Fibroblast of skin of scalp (primary cell): ENCODE results near the gene FBXW7. TPM values are rescaled to one million over a fixed set of nuclear protein-coding genes. Genes with fewer than 3 reads are reported as not detected.
A peak's percentile ranks its signal among the peaks of the same experiment; 100 is the strongest.
"Not testable (repeated sequence)": the region's sequence is repeated elsewhere in the genome, so short reads cannot be mapped to it uniquely, and the experiment has no call there.

Experiments
- DNase-seq: peaks from one replicate; pipeline ENCODE4 v3.0.0-alpha.2; 2013
- polyA plus RNA-seq, 2 experiments: library from polyadenylated mRNA; unstranded; fragments of 120-200 nt; gene quantifications; one replicate each; pipeline ENCODE4 v1.2.1, GENCODE V29; 2013; ENCODE audit not compliant: insufficient read length in 2 of 2

Gene FBXW7, protein sequence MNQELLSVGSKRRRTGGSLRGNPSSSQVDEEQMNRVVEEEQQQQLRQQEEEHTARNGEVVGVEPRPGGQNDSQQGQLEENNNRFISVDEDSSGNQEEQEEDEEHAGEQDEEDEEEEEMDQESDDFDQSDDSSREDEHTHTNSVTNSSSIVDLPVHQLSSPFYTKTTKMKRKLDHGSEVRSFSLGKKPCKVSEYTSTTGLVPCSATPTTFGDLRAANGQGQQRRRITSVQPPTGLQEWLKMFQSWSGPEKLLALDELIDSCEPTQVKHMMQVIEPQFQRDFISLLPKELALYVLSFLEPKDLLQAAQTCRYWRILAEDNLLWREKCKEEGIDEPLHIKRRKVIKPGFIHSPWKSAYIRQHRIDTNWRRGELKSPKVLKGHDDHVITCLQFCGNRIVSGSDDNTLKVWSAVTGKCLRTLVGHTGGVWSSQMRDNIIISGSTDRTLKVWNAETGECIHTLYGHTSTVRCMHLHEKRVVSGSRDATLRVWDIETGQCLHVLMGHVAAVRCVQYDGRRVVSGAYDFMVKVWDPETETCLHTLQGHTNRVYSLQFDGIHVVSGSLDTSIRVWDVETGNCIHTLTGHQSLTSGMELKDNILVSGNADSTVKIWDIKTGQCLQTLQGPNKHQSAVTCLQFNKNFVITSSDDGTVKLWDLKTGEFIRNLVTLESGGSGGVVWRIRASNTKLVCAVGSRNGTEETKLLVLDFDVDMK
- 9.9 TPM for polyA plus RNA-seq (2013, experiment 1 of 2; ENCODE audit: insufficient read length)
- polyA plus RNA-seq (2013, experiment 2 of 2; ENCODE audit: insufficient read length): 10.6 TPM

DNA sequence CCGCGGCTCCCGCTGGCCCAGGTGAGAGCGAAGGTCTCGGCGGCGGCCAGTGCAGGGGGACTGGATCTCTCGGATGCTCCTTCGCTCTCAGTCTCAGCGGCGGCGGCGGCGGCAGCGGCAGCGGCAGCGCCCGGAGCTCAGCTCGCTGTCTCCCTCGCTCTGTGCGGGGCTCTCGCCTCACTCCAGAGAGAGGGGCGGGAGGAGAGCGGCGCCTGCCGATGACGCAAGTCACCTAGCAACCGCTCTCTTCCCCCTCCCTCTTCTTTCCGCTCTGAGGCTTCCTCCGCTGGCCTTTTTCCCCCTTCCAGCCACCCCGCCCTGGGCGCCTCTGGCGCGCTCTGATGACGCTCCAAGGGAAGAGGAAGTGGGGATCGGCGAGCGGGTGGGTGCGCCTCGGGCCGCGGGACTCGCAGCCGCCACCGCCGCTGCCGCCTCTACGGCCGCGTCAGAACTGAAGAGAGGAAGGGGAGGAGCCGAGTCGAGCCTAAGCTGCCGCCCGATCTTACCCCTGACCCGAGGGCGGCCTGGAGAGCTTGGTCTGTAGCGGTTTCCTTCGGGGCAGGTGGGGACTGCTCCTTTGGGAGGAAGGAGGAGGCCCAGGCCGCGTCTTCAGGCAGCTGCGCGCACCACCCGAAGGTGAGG is at the start of gene FBXW7:
TSS of gene FBXW7 (minus strand) at position 190 of the 642 bp plus-strand sequence. CDS start 124,289 bp downstream, outside the sequence.
- DNase-seq: peak; percentile 99

DNA sequence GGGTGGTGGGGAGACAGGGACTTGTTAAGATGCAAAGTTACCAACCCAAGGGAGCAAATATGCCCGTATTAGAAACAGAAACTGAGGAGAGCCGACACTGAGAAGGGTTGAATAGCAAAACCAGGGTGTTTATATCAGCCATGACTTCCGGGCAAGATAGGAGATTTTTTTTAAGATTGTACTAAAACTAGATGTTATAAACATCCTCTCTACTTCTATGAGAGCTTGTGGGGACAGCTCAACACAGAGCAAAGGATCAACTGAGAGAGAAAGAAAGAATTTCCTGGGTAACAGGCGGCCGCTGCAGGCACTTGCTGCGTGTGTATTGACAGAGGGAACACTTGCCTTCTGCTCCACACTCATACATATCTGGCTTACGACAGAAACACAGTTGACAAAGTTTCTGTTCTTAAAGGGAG is 49.1 kb upstream of the FBXW7 start:
- no peak for DNase-seq

DNA sequence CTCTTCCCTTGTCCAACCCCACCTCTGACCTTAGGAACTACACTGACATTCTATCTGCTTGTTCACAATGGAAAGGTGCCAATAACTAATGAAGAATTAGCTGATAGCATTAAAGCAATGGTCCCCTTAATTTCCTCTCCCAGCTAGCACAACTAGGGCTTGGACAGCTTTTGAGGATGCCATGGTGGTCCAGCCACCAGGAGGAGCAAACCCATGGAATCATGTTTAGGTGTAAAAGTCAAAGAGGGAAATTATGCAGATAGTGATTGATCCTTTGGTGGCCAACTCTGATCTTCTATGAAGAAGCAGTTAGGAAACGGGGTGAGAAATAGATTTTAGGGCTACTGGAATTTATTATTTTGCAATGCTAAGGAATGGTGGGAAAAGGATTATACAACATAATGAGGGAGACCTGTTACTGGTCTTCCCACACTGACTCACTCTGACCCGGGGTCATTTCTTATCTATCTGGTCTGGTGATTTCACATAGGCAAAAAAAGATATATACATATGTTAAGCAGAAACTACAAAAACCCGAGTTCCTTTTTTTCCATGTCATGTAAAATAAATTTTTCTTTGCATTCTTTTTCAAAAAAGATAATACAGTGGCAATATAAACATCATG is 45.8 kb upstream of the FBXW7 start:
- no peak for DNase-seq

DNA sequence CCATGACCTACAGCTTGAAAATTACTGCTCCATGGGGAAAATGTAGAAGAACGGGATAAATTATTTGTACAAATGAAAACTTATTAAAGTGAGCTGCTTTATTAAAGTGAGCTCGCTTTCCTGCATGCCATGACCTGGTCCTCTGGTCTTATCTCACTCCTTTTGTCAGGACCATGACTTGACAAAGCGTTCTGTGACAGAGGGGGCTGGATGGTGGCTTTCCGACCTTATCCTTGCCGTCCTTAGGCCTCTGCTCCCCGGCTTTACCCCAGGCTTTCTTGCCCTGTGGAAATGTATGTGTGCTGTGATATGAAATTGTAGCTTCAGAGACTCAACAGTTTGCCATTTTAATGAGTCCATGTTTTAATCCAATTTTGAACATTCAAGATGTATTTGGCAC is 44.0 kb upstream of the FBXW7 start:
- DNase-seq: no peak

DNA sequence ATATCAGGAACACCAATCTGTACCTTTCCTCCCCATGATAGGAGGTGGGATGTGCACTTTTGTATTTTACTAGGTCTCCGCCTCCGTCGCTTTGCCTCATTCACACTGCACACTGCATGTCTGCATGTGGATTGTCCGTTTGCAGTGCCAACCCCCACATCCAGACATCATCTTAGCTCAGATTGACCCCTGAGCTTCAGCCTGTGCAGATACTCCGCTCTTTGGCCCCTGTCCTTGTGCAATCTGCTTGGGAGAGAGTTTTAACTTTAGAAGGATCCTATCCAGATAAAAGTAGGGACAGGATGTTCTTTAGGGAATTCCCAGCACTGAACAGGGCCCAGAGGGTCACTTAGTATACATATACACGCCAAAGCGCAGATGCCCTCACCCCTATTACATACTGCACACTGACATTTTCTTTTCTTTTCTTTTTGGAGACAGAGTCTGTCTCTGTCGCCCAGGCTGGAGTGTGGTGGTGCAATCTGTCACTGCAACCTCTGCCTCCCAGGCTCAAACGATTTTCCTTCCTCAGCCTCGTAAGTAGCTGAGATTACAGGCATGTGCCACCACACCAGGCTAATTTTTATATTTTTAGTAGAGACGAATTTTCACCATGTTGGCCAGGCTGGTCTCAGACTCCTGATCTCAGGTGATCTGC is 43.3 kb upstream of the FBXW7 start:
- no peak for DNase-seq

DNA sequence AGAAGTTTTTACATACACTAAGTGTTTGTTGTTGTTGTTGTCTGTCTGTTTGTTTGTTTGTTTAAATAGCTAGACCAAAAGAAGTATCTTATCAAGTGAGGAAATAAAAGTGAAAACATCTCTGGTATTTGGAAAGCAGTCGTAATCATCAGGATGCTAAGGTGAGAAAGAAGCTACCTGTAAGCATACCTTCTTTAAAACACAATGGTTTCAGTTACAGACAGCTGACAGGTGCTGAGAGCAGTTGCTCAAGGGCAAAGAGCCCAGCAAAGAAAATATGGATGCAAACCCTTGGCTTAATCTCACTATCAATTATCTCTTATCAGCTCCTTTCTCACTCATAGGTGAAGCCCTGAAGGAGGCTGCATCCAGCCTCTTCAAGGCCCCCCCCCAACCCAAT is 42.8 kb upstream of the FBXW7 start:
- DNase-seq: no peak

DNA sequence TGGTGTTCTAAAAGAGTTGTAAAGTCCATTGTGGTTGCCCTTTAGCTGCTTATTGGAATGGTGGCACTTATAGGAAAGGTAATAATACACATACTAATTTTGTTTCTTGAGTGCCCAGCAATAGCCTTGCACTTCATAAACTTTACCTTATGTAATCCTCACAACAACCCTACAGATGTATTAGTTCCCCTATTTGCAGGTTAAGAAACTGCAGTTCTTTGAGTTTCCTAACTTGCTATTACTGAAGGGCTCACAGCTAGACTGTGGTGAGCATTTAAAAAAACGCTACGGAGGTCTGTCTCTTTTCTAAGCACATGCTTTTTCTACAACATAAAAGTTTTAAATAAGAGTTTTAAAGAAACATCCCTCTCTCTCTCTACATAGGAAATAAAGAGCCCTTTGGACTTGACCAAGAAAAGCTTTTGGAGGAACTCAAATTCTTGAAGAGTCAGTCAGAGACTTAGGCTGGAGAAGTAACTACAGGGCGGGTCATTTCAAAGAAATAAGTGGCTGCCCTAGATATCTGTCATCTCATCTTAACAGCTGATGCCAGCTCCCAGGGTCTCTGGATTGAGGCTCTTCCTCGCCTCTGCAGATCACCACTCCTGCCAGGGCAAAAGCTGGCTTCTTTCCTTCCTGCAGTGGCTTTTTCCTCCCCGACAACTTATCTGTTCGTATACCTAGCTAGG is 42.0 kb upstream of the FBXW7 start:
- DNase-seq: no peak

DNA sequence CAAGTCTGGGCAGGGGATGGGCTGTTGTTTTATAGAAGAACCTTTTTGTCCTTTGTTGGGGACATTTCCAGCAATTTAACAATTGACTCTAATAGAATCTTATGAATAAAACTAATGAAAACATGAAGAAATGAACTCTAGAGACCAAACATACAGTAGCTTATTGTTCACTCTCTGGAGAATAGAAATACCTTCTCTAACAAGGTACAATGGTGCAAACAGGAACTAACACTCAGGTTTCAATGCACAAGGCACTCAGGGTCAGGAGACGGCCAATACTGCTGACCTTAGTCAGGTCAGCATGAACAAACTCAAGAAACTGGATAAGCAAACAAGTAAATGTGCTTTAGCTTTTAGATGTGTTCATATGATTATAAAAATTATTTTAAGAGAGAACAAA is 39.6 kb upstream of the FBXW7 start:
- DNase-seq: no peak

DNA sequence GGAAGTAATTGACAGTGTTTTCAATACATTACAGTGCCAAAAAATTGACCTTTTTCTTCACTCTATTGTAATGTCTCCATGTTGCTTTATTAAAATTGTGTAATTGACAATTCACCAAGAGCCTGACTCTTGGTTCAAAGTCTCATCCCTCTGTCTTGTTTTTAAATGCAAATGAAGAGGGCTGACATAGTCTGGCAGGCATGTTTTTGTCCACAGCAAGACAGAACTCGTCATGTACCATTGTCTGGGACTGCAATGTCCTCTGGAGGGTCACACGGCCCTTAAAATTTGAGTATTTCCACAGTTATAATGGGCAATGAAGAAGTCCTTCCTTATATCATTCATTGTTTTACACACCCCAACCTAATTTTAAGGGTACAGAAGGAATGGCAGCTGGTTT is 38.0 kb upstream of the FBXW7 start:
- no peak for DNase-seq

DNA sequence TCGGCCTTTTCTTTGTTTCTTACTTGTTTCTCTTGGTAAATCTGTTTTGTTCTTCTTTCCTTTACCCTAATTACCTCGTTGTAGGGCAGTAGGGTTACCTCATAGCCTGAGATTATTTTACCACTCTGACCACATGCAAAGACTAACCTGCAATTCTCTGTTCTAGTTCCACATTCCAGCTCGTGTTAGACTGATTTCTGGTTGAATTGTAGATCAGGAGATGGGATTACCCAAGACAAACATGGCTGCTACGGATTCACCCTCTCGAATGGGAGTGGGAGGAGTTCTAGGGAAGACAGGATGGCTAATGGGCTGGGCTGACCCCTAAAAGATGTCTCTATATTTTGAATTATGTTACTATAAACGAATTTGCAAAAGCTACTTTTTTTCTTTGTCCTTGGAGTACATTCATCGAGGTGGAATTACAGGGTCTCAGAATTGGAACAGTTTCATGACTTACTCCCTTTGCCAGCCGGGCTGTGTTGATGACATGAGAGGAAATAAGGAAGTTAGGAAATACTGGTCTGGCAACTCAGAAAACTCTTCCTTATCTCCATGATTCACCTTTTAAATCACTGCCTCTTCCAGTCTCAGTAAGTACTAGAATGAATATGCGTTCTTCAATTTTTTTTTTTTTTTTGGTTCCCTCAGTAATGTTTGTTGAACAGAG is 36.7 kb upstream of the FBXW7 start:
- DNase-seq: peak; percentile 5

DNA sequence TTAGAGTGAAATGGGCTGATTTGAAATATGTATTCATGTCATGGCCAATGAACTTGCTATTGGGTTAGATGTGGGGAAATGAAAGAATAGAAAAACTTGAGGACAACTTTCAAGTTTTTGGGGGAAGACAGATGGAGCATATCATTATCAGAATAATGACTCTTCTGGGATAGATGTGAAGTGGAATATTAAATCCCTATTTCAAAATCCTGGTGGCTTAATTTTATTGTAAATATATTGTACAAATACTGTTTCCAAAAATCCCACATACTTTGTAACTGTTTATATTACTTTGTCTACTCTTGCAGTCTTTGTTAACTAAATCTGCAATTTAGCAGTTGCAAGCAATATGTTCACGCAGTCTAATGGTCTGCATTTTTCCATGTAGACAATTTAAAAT is 35.9 kb upstream of the FBXW7 start:
- no peak for DNase-seq

DNA sequence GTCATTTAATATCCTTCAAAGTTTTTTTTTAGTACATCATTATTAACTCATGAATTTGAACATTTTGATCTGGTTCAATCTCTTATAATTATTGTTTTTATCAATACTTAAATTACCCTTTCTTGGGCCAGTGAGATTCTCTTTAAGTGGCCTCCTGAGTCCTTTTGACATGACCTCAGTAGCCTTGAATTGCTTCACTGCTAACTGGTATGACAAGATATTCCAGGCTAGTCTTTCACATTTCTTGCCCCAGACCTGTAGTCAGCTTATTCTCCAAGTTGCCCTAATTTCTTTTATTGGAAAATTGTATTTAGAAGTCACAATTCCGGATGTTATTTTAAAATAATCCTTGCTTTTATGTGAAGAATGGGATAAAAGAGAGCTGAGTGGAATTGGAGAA is 35.4 kb upstream of the FBXW7 start:
- no peak for DNase-seq

DNA sequence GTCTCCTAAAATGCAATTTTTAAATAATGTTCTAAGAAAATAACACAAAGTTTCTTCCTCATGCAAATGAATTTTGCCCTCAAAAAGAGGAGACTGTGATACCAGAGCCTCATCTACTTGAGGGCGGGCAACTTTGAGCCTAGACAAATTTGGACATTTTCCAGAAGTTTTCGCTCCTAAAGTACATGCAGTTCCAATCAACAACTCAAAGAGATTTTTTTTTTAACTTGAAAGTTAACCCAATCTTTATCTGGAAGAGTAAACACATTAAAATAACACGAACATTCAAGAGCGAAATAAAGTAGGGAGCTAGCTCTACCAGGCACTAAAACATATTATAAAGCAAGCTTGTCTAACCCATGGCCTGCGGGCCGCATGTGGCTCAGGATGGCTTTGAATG is 29.4 kb upstream of the FBXW7 start:
- DNase-seq: no peak

DNA sequence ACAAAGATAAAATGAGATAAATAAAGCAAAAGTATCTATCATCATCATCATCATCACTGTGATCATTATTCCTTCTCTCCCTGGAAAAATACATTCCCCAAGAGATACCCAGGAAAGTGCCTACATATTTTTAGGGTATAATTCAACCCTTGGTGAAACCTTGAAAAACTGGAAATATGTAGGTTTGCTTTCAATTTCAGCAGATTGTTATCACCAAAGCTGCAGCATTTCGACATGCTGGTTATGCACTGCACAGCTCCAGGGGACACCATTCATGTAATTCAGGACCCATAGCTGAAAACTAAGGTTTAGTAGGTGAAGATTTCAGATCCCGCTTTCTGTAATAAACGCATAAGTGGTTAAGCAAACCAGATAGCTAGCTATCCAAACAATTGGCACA is 28.4 kb upstream of the FBXW7 start:
- DNase-seq: no peak

DNA sequence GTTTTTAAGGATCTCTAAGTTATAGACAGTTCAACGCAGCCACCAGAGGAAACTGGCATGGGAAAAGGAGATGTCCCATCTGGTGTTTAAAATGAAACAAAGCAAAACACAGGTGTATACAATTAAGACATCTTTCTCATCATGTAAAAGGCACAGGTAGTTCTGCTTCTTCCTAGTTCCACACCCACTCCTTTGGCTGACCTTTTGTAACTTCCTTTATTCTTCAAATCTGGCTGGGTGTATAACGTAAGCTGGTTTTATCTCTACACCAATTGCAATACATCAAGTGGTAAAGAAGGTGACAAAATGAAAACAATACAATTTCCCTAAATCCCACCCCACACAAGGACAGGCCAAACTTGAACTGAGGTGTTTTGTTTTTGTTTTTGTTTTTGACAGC is 27.3 kb upstream of the FBXW7 start:
- no peak for DNase-seq

DNA sequence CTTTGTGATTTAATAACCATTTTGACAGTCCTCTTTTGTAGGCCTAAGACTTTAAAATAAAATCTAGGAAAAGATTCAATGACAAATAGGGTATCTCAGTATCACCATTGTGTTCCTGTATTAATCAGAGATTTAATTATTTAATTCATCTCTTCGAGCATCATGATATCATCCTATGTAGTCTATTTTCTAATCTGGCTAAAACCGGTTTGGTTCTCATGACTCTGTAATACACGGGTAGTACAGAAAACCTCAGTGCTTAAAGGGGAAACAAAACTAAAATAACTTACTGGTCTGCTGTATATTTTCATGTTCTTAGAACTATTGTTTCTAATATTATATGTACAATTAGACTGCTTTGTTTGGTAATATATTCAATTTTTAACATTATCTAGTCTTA is 23.7 kb upstream of the FBXW7 start:
- no peak for DNase-seq

DNA sequence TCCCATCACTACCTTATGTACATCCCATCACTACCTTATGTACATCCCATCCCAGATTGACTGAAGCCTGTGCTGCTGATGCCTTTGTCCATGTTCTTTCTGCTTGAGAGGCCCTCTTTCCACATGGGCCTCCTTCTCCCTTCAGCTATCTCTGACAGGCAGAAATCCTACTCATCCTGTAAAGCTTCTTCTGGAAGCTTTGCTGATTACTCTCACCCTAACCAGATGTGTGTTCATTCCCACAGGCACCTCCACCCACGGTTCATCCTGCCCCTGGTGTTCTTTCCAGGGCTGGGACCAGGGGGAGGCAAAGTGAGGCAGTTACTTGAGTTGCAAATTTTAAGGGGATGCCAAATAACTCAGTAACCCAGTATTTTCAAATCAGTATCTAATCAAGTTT is 22.5 kb upstream of the FBXW7 start:
- DNase-seq: no peak

DNA sequence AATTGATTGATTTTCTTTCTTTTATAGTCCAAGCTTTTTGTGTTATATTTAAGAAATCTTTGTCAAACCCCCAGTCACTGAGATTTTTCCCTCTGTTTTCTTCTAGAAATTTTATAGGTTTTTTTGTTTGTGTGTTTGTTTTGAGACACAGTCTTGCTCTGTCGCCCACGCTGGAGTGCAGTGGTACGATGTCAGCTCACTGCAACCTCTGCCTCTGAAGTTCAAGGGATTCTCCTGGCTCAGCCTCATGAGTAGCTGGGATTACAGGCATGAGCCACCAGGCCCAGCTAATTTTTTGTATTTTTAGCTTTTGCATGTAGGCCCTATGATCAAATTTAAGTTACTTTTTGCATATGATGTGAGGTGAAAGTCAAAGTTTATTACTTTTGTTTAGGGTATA is 20.9 kb upstream of the FBXW7 start:
- no peak for DNase-seq

DNA sequence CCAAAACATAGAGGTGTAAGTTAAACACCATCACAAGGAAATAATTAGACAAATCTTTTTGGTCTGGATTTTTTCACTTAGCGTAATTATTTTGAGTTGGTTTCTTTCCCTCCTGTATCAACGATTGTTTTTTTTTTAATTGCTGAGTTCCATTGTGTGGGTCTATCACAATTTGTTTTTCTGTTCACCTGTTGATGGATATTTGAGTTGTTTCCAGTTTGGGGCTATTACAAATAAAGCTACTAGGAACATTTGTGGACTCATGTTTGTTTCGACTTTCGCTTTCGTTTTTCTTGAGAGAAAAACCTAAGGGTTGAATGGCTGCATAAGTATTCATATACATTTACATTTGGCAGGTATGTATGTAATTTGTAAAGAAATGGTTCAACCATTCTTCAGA is 20.4 kb upstream of the FBXW7 start:
- no peak for DNase-seq

DNA sequence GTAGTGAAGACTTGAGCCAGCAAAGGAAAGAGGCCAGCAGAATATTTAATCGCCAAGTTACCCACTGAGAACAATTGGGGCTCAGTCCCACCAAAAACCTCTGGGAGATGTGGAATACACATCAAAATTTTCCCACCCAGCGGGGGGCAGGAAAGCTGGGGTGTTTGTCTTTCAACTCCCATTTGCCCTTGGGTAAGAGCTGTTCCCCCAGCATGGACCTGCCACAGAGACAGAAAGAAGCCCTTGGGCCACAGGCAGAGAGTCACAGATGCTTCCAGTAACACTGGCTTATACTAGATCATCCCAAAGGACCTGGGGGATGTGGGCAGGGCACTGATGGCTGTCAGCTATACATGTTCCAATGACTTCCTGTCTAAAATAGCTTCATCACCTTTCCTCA is 18.9 kb upstream of the FBXW7 start:
- no peak for DNase-seq

DNA sequence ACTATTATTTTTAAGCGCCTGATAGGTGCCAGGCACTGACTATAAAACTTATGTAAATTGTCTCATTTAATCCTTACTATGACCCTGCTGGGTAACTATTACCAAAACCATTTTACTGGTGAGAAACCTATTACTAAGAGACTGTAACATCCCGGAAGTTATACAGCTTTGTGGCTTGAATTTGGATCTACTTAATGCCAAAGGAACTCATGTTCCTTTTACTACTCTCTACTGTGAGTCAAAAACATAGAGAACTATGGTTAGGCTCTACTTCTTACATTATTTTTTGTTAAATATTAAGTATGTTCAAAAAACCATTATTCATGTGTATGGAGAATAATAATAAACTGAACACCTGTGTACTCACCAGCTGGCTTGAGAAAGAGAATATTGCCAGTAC is 14.8 kb upstream of the FBXW7 start:
- DNase-seq: not testable (repeated sequence)
